Lower leg skin (tissue), 3 donors: ENCODE measurements around the gene BBS2.

ENCODE experiments used
- POLR2A ChIP-seq, 2 donors: fragments of 450-650 bp; IDR thresholded peaks; one replicate each; pipeline ENCODE4 v1.6.1; 2016 to 2017; ENCODE audit warnings: antibody characterized with exemption in 2 of 2, mild to moderate bottlenecking in 1 of 2, moderate library complexity in 1 of 2
- TF ChIP-seq, protein P1 (sequence below), 3 donors: fragments of 450-650 bp; IDR thresholded peaks; one replicate each; pipeline ENCODE4 v1.5.1; 2016; ENCODE audit warnings: antibody characterized with exemption in 3 of 3, mild to moderate bottlenecking in 3 of 3, moderate library complexity in 2 of 3

DNA sequence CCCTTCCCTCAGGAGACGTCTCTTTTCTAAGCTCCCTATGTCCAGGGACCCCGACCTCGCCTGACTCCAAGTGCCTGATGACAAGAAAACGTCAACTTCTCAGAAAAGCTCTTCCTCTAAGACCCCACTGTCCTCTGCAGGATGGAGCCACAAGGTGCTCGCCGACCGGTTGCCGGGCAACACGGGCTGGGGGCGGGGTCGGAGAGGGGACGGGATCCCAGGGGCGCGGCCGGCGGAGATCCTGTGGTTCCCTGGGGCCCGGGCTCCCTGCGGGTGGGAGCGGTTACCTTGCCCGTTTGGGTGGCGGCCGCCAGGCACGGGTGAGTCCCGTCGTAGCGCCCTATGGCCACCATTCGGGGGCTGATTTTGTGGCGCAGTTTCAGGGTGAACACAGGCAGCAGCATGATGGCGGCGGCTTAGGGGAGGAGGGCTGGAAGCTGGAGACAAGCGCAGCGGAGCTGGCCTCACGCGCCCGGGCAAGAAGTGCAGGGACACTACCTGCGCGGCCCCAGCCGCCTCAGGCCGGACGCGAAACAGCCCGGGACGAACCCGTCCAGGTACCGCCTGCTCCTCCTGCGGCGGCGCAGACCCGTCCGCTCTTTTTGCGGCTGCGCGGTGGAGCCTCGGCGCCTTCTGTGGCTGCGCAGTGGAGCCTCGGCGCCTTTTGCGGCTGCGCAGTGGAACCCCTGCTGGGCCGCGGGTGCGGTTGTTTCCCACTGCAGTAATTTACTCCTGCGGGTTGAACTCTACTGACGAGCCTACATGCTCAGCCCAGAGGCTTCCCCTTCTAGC is at the start of gene BBS2:
- no peak for TF ChIP-seq POLR2A (IDR thresholded peaks at IDR 0.05)
- TF ChIP-seq, protein P1, sequence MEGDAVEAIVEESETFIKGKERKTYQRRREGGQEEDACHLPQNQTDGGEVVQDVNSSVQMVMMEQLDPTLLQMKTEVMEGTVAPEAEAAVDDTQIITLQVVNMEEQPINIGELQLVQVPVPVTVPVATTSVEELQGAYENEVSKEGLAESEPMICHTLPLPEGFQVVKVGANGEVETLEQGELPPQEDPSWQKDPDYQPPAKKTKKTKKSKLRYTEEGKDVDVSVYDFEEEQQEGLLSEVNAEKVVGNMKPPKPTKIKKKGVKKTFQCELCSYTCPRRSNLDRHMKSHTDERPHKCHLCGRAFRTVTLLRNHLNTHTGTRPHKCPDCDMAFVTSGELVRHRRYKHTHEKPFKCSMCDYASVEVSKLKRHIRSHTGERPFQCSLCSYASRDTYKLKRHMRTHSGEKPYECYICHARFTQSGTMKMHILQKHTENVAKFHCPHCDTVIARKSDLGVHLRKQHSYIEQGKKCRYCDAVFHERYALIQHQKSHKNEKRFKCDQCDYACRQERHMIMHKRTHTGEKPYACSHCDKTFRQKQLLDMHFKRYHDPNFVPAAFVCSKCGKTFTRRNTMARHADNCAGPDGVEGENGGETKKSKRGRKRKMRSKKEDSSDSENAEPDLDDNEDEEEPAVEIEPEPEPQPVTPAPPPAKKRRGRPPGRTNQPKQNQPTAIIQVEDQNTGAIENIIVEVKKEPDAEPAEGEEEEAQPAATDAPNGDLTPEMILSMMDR (IDR thresholded peaks at IDR 0.05): no peak
